ENCODE measurements around the gene AK9. TPM values are rescaled to one million over a fixed set of nuclear protein-coding genes. Genes with fewer than 3 reads are reported as not detected.

The AK9 gene
- total RNA-seq, 1 experiment from 2014 or later = 3.5 TPM

GRCh38 chr6:109676724-109677123 lies 14.3 kb downstream of the AK9 start:
- RAD21 ChIA-PET (ENCODE audit: low non-redundant PET in 1 of 2, low total read pairs in 2 of 2, uncharacterized antibody in 2 of 2, unreplicated experiment in 2 of 2) = no interaction called here
- TF ChIP-seq SRF (IDR thresholded peaks at IDR 0.05; ENCODE audit: low read depth) (no peak), REST (IDR thresholded peaks at IDR 0.05; ENCODE audit: low read depth) (no peak), RAD21 (IDR thresholded peaks at IDR 0.05; ENCODE audit: low read depth) (no peak), TCF7L2 (IDR thresholded peaks at IDR 0.05; ENCODE audit: borderline replicate concordance, extremely low read depth, insufficient read depth, insufficient read length) (no peak)
- no peak for ATAC-seq

GRCh38 chr6:109672839-109673238 lies 18.2 kb downstream of the AK9 start:
- Histone ChIP-seq H3K9ac (ENCODE audit: low read length) (no peak overlapping the region), H3K4me2 (ENCODE audit: low read length) (no peak overlapping the region)
- intact Hi-C loops (cut with micrococcal nuclease) = no loop called here
- no peak for TF ChIP-seq ZFX (IDR thresholded peaks at IDR 0.05)
- TF ChIP-seq JUND (IDR thresholded peaks at IDR 0.05) = no peak
- TF ChIP-seq EGR1 (IDR thresholded peaks at IDR 0.05; ENCODE audit: low read depth) = no peak
- TF ChIP-seq ZNF274 (IDR thresholded peaks at IDR 0.05; ENCODE audit: low read depth, low read length) = no peak
- no peak for TF ChIP-seq ZBTB33 (IDR thresholded peaks at IDR 0.05; ENCODE audit: extremely low read depth, insufficient replicate concordance, low read length)
- no peak for TF ChIP-seq ATF3 (IDR thresholded peaks at IDR 0.05)
- no peak for TF ChIP-seq TCF7L2 (IDR thresholded peaks at IDR 0.05; ENCODE audit: borderline replicate concordance, extremely low read depth, insufficient read depth, insufficient read length)
- TF ChIP-seq SP1 (IDR thresholded peaks at IDR 0.05; ENCODE audit: low read depth) = no peak
- TF ChIP-seq YY1 (IDR thresholded peaks at IDR 0.05; ENCODE audit: extremely low read depth, insufficient replicate concordance, low read depth, low read length) = no peak
- no peak for TF ChIP-seq MAX (IDR thresholded peaks at IDR 0.05)
- TF ChIP-seq EZH2 (IDR thresholded peaks at IDR 0.05) = no peak
- TF ChIP-seq FOSL1 (IDR thresholded peaks at IDR 0.05; ENCODE audit: low read depth) = no peak
- TF ChIP-seq POLR2AphosphoS5 (IDR thresholded peaks at IDR 0.05; ENCODE audit: low read depth, low read length) = no peak
- no peak for TF ChIP-seq ELF1 (IDR thresholded peaks at IDR 0.05; ENCODE audit: borderline replicate concordance, low read depth)

More at GRCh38 chr6:109676724-109677123, 14.3 kb downstream of the AK9 start:
- POLR2A ChIA-PET = no interaction called here
- no peaks in the 10 kb centered on the region for H3K4me1 ChIP-seq (ENCODE audit: control insufficient read depth in 1 of 2, insufficient read depth in 2 of 2, low read length in 2 of 2)
- H3K4me2 ChIP-seq (ENCODE audit: low read length) = no peak overlapping the region
- DNase-seq (ENCODE audit: low read depth, low spot score) = no peak
- no peak overlapping the region for H2AFZ ChIP-seq (ENCODE audit: low read depth, low read length, poor library complexity, severe bottlenecking)
- no TSS peak for BruUV-seq (replicated peaks)
- no peaks in the 10 kb centered on the region for H3K79me2 ChIP-seq (ENCODE audit: insufficient read depth, low read length)
- H3K27ac ChIP-seq (ENCODE audit: low read depth, low read length) = no peak overlapping the region
- H3K36me3 ChIP-seq (ENCODE audit: control insufficient read depth in 1 of 2, insufficient read depth in 2 of 2, low read length in 2 of 2) = no peaks in the 10 kb centered on the region
- no peaks in the 10 kb centered on the region for H4K20me1 ChIP-seq (ENCODE audit: insufficient read depth)
- H3K9me2 ChIP-seq (ENCODE audit: insufficient read depth) = no peaks in the 10 kb centered on the region
- intact Hi-C loops (cut with micrococcal nuclease) = no loop called here
- H3K9me3 ChIP-seq (ENCODE audit: control insufficient read depth in 1 of 2, insufficient read depth in 1 of 2, low read depth in 1 of 2, low read length in 2 of 2) = no peaks in the 10 kb centered on the region
- H3K27me3 ChIP-seq (ENCODE audit: insufficient read depth, low read length) = no peaks in the 10 kb centered on the region
- CTCF ChIA-PET = no interaction called here
- no peak overlapping the region for H3K9ac ChIP-seq (ENCODE audit: low read length)
- H3K4me3 ChIP-seq (replicated peaks in 1 of 2; ENCODE audit: low read depth in 1 of 2, low read length in 2 of 2) = no peak overlapping the region

More at GRCh38 chr6:109672839-109673238, 18.2 kb downstream of the AK9 start:
- no peaks in the 10 kb centered on the region for H3K4me1 ChIP-seq (ENCODE audit: control insufficient read depth in 1 of 2, insufficient read depth in 2 of 2, low read length in 2 of 2)
- no peaks in the 10 kb centered on the region for H3K36me3 ChIP-seq (ENCODE audit: control insufficient read depth in 1 of 2, insufficient read depth in 2 of 2, low read length in 2 of 2)
- H3K9me2 ChIP-seq (ENCODE audit: insufficient read depth) = no peaks in the 10 kb centered on the region
- no peak overlapping the region for H2AFZ ChIP-seq (ENCODE audit: low read depth, low read length, poor library complexity, severe bottlenecking)
- ChIA-PET RAD21 (ENCODE audit: low non-redundant PET in 1 of 2, low total read pairs in 2 of 2, uncharacterized antibody in 2 of 2, unreplicated experiment in 2 of 2) (no interaction called here), CTCF (no interaction called here), POLR2A (no interaction called here)
- no peaks in the 10 kb centered on the region for H3K9me3 ChIP-seq (ENCODE audit: control insufficient read depth in 1 of 2, insufficient read depth in 1 of 2, low read depth in 1 of 2, low read length in 2 of 2)
- no peak for ATAC-seq
- H3K27me3 ChIP-seq (ENCODE audit: insufficient read depth, low read length) = no peaks in the 10 kb centered on the region
- BruUV-seq (replicated peaks) = no TSS peak
- no peaks in the 10 kb centered on the region for H3K79me2 ChIP-seq (ENCODE audit: insufficient read depth, low read length)
- no peak overlapping the region for H3K4me3 ChIP-seq (replicated peaks in 1 of 2; ENCODE audit: low read depth in 1 of 2, low read length in 2 of 2)
- no peak for DNase-seq (ENCODE audit: low read depth, low spot score)
- H3K27ac ChIP-seq (ENCODE audit: low read depth, low read length) = no peak overlapping the region
- H4K20me1 ChIP-seq (ENCODE audit: insufficient read depth) = no peaks in the 10 kb centered on the region
